Measurements from ENCODE around the gene SEC63.
"Not testable (repeated sequence)": the region's sequence is repeated elsewhere in the genome, so short reads cannot be mapped to it uniquely, and the experiment has no call there.

SEC63 gene

GRCh38 chr6:107911692-107912091 lies 46.3 kb downstream of the SEC63 start:
- peaks cover 26% of the 10 kb centered on the region for H3K36me3 ChIP-seq (replicated peaks; ENCODE audit: low read depth, low read length)
- TF ChIP-seq CTCF (IDR thresholded peaks at IDR 0.05; ENCODE audit: low read depth, low read length) (no peak), EZH2phosphoT487 (IDR thresholded peaks at IDR 0.05; ENCODE audit: low read depth) (no peak)
- H3K9ac ChIP-seq (ENCODE audit: low read length), result no peak overlapping the region

GRCh38 chr6:107894809-107895396 lies 63.1 kb downstream of the SEC63 start:
- no peaks in the 10 kb centered on the region for H3K9me3 ChIP-seq (ENCODE audit: insufficient read depth, low read length)
- H3K4me1 ChIP-seq (ENCODE audit: low read length), result peaks cover 12% of the 10 kb centered on the region
- H3K27ac ChIP-seq (ENCODE audit: low read length), result peak overlapping the region; percentile 39
- no peak overlapping the region for H3K9ac ChIP-seq (ENCODE audit: low read length)
- no peak overlapping the region for H2AFZ ChIP-seq (ENCODE audit: low read depth, low read length)
- H3K79me2 ChIP-seq (ENCODE audit: low read length), result no peaks in the 10 kb centered on the region
- no peaks in the 10 kb centered on the region for H4K20me1 ChIP-seq (ENCODE audit: insufficient read depth, low read length)
- TF ChIP-seq EZH2phosphoT487 (IDR thresholded peaks at IDR 0.05; ENCODE audit: low read depth) (no peak), CTCF (IDR thresholded peaks at IDR 0.05; ENCODE audit: low read depth, low read length) (no peak)
- H3K4me3 ChIP-seq (ENCODE audit: low read length), result no peak overlapping the region
- no peaks in the 10 kb centered on the region for H3K27me3 ChIP-seq (ENCODE audit: low read depth, low read length)
- H3K4me2 ChIP-seq (ENCODE audit: low read length), result no peak overlapping the region
- H3K36me3 ChIP-seq (replicated peaks; ENCODE audit: low read depth, low read length), result peaks cover 24% of the 10 kb centered on the region

More at GRCh38 chr6:107911692-107912091, 46.3 kb downstream of the SEC63 start:
- Histone ChIP-seq H3K27ac (ENCODE audit: low read length) (no peak overlapping the region), H4K20me1 (ENCODE audit: insufficient read depth, low read length) (no peaks in the 10 kb centered on the region), H3K9me3 (ENCODE audit: insufficient read depth, low read length) (no peaks in the 10 kb centered on the region), H2AFZ (ENCODE audit: low read depth, low read length) (no peak overlapping the region), H3K4me3 (ENCODE audit: low read length) (no peak overlapping the region), H3K79me2 (ENCODE audit: low read length) (no peaks in the 10 kb centered on the region), H3K4me2 (ENCODE audit: low read length) (no peak overlapping the region), H3K4me1 (ENCODE audit: low read length) (no peaks in the 10 kb centered on the region), H3K27me3 (ENCODE audit: low read depth, low read length) (no peaks in the 10 kb centered on the region)

- not testable (repeated sequence) for H3K4me2 ChIP-seq (ENCODE audit: low read length); H3K27ac ChIP-seq (ENCODE audit: low read length); H3K27me3 ChIP-seq (ENCODE audit: low read depth, low read length); H3K4me1 ChIP-seq (ENCODE audit: low read length); H3K9me3 ChIP-seq (ENCODE audit: insufficient read depth, low read length); H2AFZ ChIP-seq (ENCODE audit: low read depth, low read length); H3K9ac ChIP-seq (ENCODE audit: low read length); H4K20me1 ChIP-seq (ENCODE audit: insufficient read depth, low read length); H3K4me3 ChIP-seq (ENCODE audit: low read length); H3K79me2 ChIP-seq (ENCODE audit: low read length)
- peaks cover 20% of the 10 kb centered on the region for H3K36me3 ChIP-seq (replicated peaks; ENCODE audit: low read depth, low read length)
Observed at GRCh38 chr6:107890431-107890830, 67.6 kb downstream of the SEC63 start.

- not testable (repeated sequence) for H2AFZ ChIP-seq (ENCODE audit: low read depth, low read length); H3K27me3 ChIP-seq (ENCODE audit: low read depth, low read length); H3K9me3 ChIP-seq (ENCODE audit: insufficient read depth, low read length); H3K4me2 ChIP-seq (ENCODE audit: low read length); H4K20me1 ChIP-seq (ENCODE audit: insufficient read depth, low read length); H3K27ac ChIP-seq (ENCODE audit: low read length); H3K9ac ChIP-seq (ENCODE audit: low read length); H3K79me2 ChIP-seq (ENCODE audit: low read length); H3K4me1 ChIP-seq (ENCODE audit: low read length); H3K4me3 ChIP-seq (ENCODE audit: low read length); H3K36me3 ChIP-seq (replicated peaks; ENCODE audit: low read depth, low read length)
Observed at GRCh38 chr6:107885950-107886349, 72.1 kb downstream of the SEC63 start.

GRCh38 chr6:107879941-107880340 lies 78.1 kb downstream of the SEC63 start:
- H4K20me1 ChIP-seq (ENCODE audit: insufficient read depth, low read length), result no peaks in the 10 kb centered on the region
- TF ChIP-seq CTCF (IDR thresholded peaks at IDR 0.05; ENCODE audit: low read depth, low read length) (no peak), EZH2phosphoT487 (IDR thresholded peaks at IDR 0.05; ENCODE audit: low read depth) (no peak)
- H3K9me3 ChIP-seq (ENCODE audit: insufficient read depth, low read length), result no peaks in the 10 kb centered on the region
- no peaks in the 10 kb centered on the region; the same call in 1 of the 2 replicates for H3K79me2 ChIP-seq (ENCODE audit: low read length)
- no peak overlapping the region for H3K4me2 ChIP-seq (ENCODE audit: low read length)
- H3K4me3 ChIP-seq (ENCODE audit: low read length), result no peak overlapping the region
- peaks cover 7% of the 10 kb centered on the region for H3K36me3 ChIP-seq (replicated peaks; ENCODE audit: low read depth, low read length)
- H3K4me1 ChIP-seq (ENCODE audit: low read length), result peaks cover 13% of the 10 kb centered on the region
- H3K27ac ChIP-seq (ENCODE audit: low read length), result no peak overlapping the region
- H2AFZ ChIP-seq (ENCODE audit: low read depth, low read length), result no peak overlapping the region
- H3K9ac ChIP-seq (ENCODE audit: low read length), result no peak overlapping the region
- H3K27me3 ChIP-seq (ENCODE audit: low read depth, low read length), result no peaks in the 10 kb centered on the region

All from OCI-LY3 (cell line).